Hypothalamus (tissue), 51 donors: ENCODE results near the gene IL20RB.
A peak's percentile ranks its signal among the peaks of the same experiment; 100 is the strongest.
"Not testable (repeated sequence)": the region's sequence is repeated elsewhere in the genome, so short reads cannot be mapped to it uniquely, and the experiment has no call there.

Experiments
- DNase-seq, 51 donors: peaks; one replicate each; lab custom pipeline; 2025; lab: John Stamatoyannopoulos, UW

Gene IL20RB

DNA sequence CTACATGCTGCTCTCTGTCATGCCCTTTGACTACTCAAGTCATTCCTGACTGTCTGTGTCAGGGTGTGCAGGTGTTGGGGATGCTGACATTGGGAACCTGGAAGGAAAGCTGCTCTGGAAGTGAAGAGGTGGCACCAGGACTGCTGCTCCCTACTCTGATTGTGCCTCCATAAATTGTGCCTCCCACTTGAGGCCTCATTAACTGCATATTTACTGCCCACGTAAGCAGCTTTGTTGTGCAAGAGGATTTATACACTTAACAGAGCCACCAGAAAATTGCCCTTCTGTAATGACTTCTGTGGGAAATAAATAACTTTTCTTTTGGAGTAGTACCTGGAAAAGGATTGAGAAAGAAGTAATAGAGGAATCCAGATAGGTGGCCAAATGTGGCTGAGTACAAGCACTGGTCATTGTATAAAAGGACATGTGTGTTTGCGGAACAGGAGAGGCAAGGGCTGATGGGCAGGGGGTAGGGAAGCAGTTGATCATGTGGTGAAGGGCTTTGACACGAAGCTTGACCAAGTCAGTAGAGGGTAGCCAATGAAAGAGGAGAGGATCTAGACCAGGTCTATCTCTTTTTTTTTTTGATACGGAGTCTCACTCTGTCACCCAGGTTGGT, 24.8 kb downstream of the IL20RB start:
- no peak for DNase-seq

DNA sequence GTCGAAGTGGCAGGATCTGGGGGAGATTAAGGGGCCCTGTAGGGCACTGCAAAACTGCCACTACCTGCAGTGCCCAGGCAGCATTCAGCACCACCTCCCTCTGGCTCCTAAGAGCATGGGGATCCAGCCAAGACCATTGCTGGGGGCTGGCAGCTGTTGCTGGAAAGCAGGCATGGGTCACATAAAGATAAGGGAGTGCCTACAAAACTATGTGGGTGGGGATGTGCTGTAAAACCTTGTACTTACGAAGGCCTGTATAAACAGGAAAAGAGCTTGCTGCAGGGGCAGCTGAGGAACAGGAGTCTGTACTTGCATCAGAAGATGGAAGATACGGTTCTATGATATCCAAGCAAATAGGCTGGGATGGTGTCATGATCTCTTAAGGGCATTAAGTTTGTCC, 27.1 kb downstream of the IL20RB start:
- no peak for DNase-seq

DNA sequence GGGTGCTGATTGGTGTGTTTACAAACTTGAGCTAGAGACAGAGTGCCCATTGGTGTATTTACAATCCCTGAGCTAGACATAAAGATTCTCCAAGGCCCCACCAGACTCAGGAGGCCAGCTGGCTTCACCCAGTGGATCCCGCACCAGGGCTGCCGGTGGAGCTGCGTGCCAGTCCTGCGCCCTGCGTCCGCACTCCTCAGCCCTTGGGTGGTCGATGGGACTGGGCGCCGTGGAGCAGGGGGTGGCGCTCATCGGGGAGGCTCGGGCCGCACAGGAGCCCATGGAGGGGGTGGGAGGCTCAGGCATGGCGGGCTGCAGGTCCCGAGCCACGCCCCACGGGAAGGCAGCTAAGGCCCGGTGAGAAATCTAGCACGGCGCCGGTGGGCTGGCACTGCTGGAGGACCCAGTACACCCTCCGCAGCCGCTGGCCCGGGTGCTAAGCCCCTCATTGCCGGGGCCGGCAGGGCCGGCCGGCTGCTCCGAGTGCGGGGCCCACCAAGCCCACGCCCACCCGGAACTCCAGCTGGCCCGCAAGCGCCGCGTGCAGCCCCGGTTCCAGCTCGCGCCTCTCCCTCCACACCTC, 29.7 kb downstream of the IL20RB start:
- not testable (repeated sequence) for DNase-seq

DNA sequence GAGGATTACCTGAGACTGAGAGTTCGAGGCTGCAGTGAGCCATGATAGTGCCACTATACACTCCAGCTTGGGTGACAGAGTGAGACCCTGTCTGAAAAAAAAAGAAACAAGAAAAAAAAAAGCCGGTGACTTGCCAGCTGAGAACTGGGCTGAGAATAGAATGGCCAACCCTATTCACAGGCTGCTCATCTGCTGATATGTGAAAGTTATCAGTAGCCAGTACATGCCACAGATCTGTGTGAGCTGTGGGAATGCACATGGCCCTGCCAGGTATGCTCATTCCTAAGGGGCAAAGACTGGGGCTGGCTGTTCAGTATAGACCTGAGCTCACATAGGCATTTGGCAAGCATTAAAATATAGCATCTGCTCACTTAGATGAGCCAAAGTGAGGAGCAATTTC, 30.9 kb downstream of the IL20RB start:
- DNase-seq, result no peak

DNA sequence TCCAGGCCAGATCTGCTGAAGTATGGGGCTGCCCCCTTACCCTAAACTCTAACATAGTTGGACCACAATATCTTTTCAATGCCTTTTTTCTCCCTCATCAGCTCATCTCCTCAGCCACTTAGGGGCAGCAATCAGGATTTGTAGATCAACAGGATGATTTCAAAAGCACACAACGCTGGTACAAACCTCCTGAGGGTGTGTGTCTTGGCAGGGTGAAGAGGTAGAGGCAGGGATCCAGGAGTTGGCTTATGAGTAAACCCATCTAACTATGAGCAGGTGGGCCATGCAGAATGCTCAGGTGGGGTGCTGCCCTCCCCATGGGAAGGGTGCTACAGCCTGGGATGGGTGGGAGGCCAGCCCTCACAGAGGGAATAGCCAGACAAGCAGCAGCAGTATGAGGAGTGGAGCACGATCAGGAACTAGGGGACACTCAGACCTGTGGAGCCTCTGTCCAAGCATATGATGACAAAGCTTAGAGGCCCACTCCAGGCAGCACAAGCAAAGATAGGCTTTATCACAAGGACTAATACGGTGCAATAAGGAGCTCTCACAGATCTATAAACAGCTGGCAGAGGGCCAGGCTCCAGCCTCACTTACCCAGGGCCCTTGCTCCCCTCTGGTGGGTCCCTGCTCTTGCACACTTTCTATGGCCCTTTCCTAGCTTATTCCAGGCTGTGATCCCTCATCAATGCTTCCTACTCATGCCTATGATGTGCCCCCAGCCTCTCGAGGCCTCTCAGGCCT, 32.2 kb downstream of the IL20RB start:
- no peak for DNase-seq

DNA sequence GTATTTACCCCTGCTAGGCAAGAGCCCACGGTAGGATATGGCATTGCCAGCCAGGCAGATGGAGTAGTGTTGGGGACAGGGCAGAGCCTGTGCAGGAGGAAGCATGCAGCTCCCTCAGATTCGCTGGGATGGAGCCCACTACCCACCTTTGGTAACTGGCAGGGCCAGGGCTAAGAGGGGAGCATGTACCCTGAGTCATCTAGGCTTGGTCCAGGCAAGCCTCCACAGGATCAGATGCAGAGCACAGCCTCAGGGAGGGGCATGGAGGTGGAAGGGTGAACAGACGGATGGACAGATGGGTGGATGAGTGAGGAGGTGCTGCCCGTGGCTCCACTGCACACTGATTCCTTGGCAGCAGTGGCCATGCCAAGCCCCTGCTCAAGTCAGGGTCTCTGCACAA, 33.0 kb downstream of the IL20RB start:
- no peak for DNase-seq

DNA sequence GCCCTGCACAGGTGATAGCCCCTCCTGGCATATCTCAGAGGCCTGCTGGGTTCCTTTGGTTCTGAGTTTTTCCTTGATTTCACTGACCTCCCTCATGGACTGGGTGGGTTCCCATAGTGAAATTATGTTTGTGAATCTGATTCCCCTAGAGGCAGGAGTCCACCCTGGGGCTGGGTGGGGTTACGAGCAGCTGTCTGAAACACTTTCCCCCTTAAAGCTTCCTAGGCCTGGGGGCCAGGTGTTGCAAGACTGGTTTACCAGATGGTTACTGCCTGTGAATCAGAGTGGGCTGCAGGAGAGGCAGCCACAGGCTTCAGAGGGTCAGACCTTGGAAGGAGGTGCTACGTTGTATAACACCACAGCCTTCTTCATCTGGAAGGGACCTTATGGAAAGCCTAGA, 34.3 kb downstream of the IL20RB start:
- DNase-seq, result no peak

DNA sequence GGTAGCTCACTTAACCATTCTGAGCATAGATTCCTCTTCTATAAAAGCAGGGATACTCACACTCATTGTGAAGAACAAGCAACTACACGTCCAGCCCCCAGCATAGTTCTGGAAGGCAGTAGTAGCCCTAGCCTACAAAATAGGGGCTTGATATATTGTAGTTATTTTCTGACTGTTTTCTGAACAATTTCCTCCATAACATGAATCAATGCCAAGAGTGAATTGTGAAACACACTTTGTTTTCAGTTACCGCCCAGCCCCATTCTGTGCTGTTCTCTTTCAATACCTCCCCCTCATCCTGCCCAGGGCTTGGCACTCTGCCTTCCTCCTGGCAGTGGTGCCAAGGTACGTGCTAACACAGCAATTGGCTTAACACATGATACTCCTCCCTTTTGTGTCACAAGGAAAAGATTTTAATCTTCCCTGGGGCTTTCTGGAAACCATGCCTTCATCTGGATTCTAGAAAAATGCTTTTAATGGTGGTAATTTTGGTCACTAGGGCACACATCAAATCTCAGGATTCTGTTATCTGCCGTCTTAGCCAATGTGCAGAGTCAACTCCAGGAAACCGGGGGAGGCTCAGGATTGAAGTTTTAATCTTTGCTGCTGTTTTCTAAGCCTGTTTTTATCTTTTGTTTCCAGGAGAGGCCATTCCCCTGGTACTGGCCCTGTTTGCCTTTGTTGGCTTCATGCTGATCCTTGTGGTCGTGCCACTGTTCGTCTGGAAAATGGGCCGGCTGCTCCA, 37.2 kb downstream of the IL20RB start:
- peak in 32 of 51 donors; percentile 2 to 74 (median 19) for DNase-seq

DNA sequence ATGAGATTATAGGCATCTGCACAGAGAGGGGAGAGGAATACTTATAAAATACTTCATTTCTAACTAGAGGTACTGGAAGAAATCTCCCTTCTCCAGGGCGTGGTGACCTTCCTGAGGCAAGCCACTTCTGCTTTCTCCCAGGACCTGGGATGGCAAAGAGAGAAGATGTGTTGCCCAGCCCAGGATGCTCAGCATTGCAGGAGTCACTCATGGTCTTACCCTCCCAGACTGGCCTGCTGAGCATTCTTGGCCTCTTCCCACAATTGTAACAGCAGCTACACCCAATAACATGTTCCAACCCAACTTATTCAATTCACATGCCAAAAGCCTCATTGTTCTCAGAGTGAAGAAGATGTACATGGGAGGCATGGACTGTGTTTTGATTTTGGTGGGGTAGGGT, 37.9 kb downstream of the IL20RB start:
- DNase-seq, result no peak

DNA sequence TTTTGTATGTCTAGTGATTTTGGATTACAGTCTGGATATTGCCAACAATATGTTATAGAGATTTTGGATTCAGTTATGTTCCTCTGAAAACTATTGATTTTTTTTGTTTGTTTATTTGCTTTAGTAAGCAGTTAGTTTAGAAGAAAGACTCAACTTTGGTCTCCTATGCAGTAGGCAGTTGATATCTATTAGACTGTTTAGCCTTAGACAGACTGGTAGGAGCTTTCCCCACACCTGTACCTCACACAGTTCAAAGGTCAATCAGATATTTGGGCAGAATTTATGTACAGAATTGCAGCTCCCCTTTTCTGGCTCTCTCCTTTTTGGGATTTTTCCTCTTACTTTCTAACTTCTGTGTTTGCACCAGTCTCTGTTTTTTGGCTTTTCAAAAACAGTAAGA, 42.3 kb downstream of the IL20RB start:
- DNase-seq, result no peak

DNA sequence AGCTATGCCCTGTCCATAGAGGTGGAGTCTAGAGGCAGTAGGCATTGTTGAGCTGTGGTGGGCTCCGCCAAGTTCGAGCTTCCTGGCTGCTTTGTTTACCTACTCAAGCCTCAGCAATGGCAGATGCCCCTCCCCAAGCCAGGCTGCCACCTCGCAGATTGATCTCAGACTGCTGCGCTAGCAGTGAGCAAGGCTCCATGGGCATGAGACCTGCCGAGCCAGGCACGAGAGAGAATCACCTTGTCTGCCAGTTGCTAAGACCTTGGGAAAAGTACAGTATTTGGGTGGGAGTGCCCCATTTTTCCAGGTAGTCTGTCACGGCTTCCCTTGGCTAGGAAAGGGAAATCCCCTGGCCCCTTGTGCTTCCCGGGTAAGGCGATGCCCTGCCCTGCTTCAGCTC, 49.6 kb downstream of the IL20RB start:
- DNase-seq, result not testable (repeated sequence)

DNA sequence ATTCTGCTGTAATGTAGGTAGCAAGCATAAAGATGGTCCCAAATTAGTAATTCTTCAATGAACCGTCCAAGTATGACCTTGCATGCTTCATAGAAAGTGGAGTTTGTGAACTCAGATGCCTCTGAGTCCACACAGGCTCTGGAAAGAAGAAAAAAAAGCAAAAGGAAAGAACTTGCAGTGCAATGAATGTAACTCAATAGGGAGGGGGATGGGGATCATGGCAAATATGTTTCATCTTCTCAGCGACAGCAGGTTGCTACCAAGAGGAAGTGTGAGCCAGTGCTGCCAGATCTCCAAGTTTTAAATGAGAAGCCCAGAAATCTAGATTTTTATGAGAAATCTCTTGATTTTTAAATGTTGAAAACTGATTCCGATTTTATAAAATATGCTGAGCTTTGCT, 50.3 kb downstream of the IL20RB start:
- no peak for DNase-seq

DNA sequence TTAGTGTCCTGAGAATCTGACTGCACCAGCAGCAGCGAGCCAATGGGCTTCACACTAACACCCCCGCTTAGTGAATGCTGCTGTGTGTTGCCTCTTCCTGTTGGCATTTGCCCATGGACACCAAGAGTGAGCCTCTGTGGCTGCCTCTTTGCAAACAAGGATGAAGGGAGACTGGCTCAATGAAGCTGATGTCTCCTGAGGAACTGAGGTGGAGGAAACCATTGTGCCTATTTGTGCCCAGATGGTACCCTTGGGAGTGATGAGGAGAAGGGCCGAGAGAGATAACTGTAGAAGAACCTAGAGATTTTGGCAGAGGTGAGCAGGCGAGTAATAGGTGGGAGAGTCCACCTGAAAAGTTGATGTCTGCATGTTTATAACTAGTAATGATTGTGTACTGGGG, 51.2 kb downstream of the IL20RB start:
- DNase-seq, result peak in 5 of 51 donors; percentile 3 to 12 (median 7)

DNA sequence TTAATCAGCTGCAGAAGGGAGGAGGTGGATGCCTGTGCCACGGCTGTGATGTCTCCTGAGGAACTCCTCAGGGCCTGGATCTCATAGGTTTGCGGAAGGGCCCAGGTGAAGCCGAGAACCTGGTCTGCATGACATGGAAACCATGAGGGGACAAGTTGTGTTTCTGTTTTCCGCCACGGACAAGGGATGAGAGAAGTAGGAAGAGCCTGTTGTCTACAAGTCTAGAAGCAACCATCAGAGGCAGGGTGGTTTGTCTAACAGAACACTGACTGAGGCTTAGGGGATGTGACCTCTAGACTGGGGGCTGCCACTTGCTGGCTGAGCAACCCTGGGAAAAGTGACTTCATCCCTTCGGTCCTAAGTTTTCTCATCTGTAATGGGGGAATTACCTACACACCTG, 52.4 kb downstream of the IL20RB start:
- DNase-seq, result no peak

DNA sequence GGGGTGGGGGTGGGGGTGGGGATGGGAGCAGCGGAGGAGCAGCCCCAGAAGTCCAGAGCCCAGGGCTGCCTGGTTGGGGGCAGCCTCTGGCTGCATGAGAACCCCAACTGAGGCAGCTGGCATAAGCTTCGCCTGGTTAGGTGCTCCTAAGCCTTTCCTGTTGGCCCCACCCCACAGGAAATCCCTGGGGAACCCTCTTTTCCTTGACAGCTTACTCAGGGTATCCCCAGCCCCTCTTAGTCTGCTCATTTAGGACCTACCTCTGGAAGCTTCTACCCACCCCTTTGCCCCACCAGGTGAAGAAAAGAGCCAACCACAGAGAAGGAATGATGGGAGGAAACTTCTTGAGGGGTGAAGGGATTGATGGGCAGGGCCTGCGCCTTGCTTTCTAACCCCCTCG, 53.4 kb downstream of the IL20RB start:
- no peak for DNase-seq

DNA sequence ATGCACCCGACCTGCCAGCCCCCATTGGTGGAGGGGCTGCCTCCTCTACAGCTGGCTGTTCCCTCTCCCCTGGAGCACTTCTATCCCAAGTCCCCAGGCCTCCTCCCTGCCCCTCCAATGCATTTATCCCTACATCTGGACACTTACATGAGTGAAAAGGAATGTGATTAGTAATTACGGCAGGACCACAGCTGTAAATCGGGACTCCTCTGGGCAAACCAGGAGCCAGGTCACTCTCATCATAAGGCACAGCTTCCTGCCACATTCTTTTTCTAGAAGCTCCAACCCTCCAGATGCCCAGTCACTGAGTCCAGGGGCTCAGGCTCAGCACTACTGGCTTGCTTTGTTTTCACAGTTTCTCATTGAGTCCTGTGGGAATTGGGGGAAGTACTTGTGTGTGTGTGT, 54.3 kb downstream of the IL20RB start:
- DNase-seq, result no peak

DNA sequence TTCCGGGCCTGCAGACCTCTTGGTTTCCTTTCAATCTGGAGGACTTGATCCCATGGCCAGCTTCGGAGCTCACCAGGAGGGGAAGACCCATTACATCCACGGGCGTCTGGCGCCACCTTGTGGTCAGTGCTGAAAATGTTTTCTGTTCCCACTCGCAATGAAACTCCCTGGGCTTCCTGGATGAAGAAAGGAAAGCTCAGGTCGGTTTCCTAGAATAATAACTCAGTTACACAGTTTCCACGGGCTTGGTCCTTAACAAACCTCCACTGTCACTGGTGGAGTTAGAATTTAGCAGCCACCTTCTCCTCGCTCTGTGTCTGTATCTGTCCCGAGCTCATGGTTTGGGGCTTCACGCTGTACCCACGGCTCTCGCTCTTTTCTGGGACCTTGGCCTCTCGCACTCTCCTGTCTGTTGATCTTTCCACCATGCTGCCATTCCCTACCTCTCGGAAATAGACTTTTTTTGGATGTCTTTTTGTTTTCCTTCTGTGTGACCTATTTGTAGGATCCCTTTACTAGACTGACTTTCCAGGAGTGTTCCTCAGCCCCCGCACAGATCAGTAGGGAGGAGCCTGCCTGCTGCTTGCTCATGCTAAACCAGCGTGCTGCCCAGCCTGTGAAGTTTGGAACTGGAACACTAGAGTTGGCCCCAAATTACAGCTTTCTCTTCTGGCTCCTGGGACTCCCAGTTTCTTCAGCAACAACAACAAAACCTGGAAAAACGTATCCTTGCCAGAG, 56.3 kb downstream of the IL20RB start:
- peak; percentile 20 to 97 (median 80) for DNase-seq

DNA sequence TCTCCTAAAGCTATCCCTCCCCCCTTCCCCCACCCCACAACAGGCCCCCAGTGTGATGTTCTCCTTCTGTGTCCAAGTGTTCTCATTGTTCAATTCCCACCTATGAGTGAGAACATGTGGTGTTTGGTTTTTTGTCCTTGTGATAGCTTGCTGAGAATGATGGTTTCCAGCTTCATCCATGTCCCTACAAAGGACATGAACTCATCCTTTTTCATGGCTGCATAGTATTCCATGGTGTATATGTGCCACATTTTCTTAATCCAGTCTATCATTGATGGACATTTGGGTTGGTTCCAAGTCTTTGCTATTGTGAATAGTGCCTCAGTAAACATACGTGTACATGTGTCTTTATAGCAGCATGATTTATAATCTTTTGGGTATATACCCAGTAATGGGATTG, 59.5 kb downstream of the IL20RB start:
- DNase-seq, result not testable (repeated sequence)

DNA sequence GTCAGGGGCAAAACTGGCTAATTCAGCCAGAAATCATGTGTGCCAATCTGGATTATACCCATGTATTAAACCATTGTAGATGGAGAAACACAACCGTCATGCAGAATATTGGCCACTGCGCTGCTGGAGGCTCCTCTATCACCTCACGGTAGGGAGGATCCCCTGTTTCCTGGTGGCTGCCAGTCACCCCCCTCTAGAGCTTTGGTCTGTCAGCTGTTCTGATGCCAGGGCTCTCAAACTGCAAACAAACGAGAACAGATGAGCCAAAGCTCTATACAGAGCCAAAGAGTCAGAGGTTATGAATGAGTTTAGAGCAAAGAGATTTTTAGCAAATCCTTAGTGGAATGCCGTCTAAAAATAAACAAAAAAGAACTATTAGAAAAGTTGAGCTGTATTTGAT, 62.5 kb downstream of the IL20RB start:
- peak in 1 of 51 donors; percentile 3 for DNase-seq

DNA sequence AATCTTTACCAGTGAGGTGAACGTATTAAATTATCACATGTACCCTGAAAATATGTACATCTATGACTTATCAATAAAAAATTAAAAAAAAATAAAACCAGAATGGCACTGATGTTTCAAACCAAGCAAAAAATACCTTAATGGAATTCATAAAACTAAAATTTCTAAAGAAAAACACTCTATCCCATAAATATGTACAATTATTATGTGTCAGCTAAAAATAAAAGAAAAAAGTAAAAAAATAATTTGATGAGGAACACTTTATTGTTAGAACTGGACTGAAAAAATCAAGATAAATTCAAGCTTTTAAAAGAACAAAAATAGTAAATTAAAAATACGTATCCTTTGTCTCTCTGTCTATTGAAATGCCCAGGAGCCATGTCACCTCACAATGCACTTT, 63.1 kb downstream of the IL20RB start:
- no peak for DNase-seq

DNA sequence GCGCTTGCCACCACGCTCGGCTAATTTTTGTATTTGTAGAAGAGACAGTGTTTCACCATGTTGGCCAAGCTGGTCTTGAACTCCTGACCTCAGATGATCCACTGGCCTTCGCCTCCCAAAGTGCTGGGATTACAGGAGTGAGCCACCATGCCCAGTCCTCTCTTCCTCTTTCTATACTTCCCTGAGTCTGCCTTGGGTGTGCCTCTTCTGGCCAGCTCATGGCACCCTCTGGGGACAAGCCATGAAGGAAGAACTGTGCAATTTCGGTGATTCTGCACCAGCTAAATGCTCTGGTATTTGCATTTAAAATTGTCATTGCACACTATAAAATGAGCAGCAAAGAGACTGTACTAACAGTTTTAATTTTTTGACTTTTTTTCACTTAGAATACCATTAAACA, 66.6 kb downstream of the IL20RB start:
- no peak for DNase-seq
